NB4 (cell line): Measurements from ENCODE around the gene ACOT9.
A peak's percentile ranks its signal among the peaks of the same experiment; 100 is the strongest.

Source experiments
- DNase-seq: peaks from one replicate; pipeline ENCODE4 v3.0.0; 2010; ENCODE audit warnings: low read depth
- H3K4me3 ChIP-seq: one replicate; pipeline ENCODE4 v1.5.1; 2011; ENCODE audit warnings: mild to moderate bottlenecking, low read depth, low read length, moderate library complexity
- MYC ChIP-seq: IDR thresholded peaks from 2 replicates; pipeline ENCODE4 v1.6.1; 2011; ENCODE audit warnings: low read depth, low read length
- POLR2A ChIP-seq: IDR thresholded peaks from 2 replicates; pipeline ENCODE4 v1.6.1; 2011; ENCODE audit warnings: mild to moderate bottlenecking; ENCODE audit not compliant: insufficient read length; ENCODE audit errors: extremely low read depth
- TF ChIP-seq, protein P1 (sequence below): IDR thresholded peaks from one replicate; pipeline ENCODE4 v1.5.1; 2012; ENCODE audit warnings: low read depth, low read length
- TF ChIP-seq, protein P2 (sequence below): IDR thresholded peaks from 2 replicates; pipeline ENCODE4 v1.6.1; 2011; ENCODE audit warnings: low read depth, low read length

Gene ACOT9

DNA sequence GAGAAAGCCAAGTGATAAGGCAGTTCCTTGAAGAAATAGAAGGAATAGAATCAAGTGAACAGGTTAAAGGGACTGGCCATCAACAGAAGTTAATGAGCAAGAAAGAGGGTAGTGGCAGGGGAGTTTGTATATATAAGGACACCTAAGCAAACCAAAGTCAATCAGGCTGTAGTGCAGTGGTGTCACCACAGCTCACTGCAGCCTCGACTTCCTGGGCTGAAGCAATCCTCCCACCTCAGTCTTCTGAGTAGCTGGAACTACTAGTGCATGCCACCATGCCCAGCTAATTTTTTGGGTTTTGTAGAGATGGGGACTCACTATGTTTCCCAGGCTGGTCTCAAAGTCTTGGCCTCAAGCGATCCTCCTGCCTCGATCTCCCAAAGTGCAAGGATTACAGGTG is 15.9 kb downstream of the ACOT9 start:
- DNase-seq, result peak; percentile 64
- no peak overlapping the region for H3K4me3 ChIP-seq
- TF ChIP-seq, protein P1, sequence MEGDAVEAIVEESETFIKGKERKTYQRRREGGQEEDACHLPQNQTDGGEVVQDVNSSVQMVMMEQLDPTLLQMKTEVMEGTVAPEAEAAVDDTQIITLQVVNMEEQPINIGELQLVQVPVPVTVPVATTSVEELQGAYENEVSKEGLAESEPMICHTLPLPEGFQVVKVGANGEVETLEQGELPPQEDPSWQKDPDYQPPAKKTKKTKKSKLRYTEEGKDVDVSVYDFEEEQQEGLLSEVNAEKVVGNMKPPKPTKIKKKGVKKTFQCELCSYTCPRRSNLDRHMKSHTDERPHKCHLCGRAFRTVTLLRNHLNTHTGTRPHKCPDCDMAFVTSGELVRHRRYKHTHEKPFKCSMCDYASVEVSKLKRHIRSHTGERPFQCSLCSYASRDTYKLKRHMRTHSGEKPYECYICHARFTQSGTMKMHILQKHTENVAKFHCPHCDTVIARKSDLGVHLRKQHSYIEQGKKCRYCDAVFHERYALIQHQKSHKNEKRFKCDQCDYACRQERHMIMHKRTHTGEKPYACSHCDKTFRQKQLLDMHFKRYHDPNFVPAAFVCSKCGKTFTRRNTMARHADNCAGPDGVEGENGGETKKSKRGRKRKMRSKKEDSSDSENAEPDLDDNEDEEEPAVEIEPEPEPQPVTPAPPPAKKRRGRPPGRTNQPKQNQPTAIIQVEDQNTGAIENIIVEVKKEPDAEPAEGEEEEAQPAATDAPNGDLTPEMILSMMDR, result no peak
- no peak for TF ChIP-seq MYC
- TF ChIP-seq POLR2A, result no peak
- TF ChIP-seq, protein P2, sequence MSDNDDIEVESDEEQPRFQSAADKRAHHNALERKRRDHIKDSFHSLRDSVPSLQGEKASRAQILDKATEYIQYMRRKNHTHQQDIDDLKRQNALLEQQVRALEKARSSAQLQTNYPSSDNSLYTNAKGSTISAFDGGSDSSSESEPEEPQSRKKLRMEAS, result no peak

DNA sequence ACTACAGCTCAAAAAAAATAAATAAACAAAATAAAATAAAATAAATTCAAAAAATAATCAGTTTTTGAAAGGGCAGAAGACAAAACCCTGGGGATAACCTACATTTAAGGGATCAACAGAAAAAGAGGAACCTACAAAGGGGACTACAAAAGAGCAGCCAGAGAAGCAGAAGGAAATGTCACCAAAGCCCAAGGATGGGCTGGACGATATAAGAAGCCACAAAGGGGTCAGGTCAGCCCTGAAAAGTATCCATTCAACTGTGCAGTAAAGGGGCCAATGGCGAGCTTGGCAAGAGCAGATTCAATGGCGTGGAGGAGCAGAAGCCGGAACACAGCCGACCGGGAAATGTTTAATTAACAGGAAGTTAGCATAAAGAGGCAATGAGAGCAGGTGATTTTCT is 16.9 kb downstream of the ACOT9 start:
- TF ChIP-seq MYC (no peak), POLR2A (no peak)
- TF ChIP-seq, protein P2, result no peak
- TF ChIP-seq, protein P1, result no peak
- H3K4me3 ChIP-seq, result no peak overlapping the region
- peak; percentile 63 for DNase-seq

DNA sequence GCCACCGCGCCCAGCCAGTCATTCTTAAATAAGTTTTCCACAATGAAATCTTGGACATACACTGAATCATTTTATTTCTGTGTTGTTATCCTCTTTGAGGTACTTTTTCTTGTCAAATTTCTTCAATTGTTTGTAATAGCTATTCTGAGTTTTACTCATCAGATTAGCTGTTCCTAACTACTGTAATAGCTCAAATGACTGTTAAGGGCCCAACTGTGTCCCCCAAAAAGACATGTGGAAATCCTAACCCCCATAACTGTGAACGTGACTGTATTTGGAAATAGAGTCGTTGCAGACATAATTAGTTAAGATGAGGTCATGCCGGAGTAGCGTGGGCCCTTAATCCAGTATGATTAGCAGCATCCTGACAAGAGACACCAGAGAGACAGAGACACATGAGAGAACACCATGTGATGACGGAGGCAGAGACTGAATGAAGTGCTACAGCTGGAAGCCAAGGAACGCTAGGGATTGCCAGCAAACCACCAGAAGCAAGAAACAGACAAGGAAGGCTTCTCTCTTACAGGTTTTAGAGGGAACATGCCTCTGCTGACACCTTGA is 22.9 kb downstream of the ACOT9 start:
- no peak overlapping the region for H3K4me3 ChIP-seq
- TF ChIP-seq MYC (no peak), POLR2A (no peak)
- TF ChIP-seq, protein P2, result no peak
- TF ChIP-seq, protein P1, result no peak
- DNase-seq, result no peak

DNA sequence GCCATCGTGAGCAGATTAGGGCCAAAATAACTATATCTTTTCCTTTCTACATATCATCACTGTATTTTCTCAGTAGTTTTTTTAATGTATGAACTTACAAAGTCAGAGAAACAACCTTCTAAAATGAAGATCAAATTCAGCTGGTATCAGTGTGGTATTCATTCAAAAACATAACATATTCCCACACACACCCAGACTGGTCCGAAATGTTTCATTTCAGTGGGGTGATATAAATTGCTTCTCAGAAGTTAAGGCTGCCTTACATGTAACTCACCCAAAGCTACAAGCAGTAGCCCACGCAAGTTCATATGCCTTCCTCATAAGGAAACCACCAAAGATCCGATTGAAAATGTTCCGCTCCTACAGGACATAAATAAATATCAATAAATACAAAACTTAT is 37.8 kb downstream of the ACOT9 start:
- no peak for DNase-seq
- no peak overlapping the region for H3K4me3 ChIP-seq
- no peak for TF ChIP-seq POLR2A
- TF ChIP-seq, protein P1, result no peak
- TF ChIP-seq, protein P2, result no peak
- TF ChIP-seq MYC, result no peak

DNA sequence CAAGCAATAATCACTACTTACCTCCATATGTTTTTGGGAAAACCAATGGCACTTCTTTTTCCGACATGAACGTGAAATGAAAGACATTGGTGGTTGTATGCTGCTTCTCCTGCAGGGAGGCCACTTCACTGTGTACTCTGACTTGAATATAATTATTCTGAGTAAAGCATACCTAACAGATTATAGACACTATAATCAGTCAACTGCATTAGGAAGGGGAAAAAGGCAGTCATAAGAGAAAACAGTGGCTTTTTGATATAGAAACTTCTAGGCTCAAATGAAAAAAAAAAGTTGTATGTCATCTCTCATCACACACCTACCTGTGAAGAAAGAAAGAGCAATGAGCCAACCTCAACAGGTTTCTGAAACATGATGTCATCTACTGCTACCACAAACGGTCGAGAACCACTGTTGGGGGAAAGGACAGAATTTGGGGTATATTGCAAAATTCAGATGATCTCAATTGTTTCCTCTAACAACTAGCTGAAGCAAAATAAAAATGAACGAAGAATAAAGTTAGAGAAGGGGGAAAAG is 38.3 kb downstream of the ACOT9 start:
- no peak overlapping the region for H3K4me3 ChIP-seq
- no peak for DNase-seq
- TF ChIP-seq, protein P1, result no peak
- TF ChIP-seq, protein P2, result no peak
- TF ChIP-seq MYC (no peak), POLR2A (no peak)
